IMR-90 (cell line): ENCODE measurements around the gene ACIN1. TPM values are rescaled to one million over a fixed set of nuclear protein-coding genes. Genes with fewer than 3 reads are reported as not detected.

Experiments used
- ATAC-seq: fragments of 200-7000 bp; cut with Tn5 transposase; 2 replicates; pipeline ENCODE4 v1.9.1; 2020; ENCODE audit warnings: low read depth, mild to moderate bottlenecking, moderate library complexity
- BruUV-seq: library from RNA; stranded (reverse); fragments of 400-500 nt; replicated peaks from 2 replicates; lab custom pipeline; 2021; lab: Mats Ljungman, UMichigan
- CTCF ChIA-PET: fragments of 300-600 bp; formaldehyde crosslinking; extraction: SDS; loops from one replicate; lab custom pipeline; 2021; ENCODE audit warnings: antibody characterized with exemption; lab: Yijun Ruan, JAX
- POLR2A ChIA-PET: fragments of 300-600 bp; sonication (Branson Sonifier 250); formaldehyde crosslinking; loops from one replicate; lab custom pipeline; 2022; ENCODE audit warnings: antibody characterized with exemption; ENCODE audit not compliant: unreplicated experiment; lab: Charles Lee
- DNase-seq: peaks from one replicate; pipeline ENCODE4 v3.0.0; 2013
- H2AFZ ChIP-seq: replicated peaks from 2 replicates; pipeline ENCODE3; 2013; ENCODE audit warnings: low read length, mild to moderate bottlenecking; ENCODE audit not compliant: poor library complexity
- H2AK5ac ChIP-seq: 2 replicates; pipeline ENCODE4 v1.6.1; 2013; ENCODE audit warnings: low read depth, low read length, inconsistent platforms
- H2AK9ac ChIP-seq: replicated peaks from 2 replicates; pipeline ENCODE3; 2013; ENCODE audit warnings: mild to moderate bottlenecking, low read depth, low read length, moderate library complexity; ENCODE audit not compliant: poor library complexity
- H2BK120ac ChIP-seq: 2 replicates; pipeline ENCODE4 v1.6.1; 2013; ENCODE audit warnings: low read depth, low read length, inconsistent platforms
- H2BK15ac ChIP-seq: 3 replicates; pipeline ENCODE4 v1.6.1; 2013; ENCODE audit warnings: low read depth, low read length, inconsistent platforms
- H2BK20ac ChIP-seq: 2 replicates; pipeline ENCODE4 v1.6.1; 2013; ENCODE audit warnings: low read depth, mild to moderate bottlenecking, inconsistent platforms, low read length, moderate library complexity
- H2BK5ac ChIP-seq: 2 replicates; pipeline ENCODE4 v1.6.1; 2013; ENCODE audit warnings: mild to moderate bottlenecking, low read depth, low read length, inconsistent platforms; ENCODE audit not compliant: poor library complexity, severe bottlenecking
- H3K14ac ChIP-seq: replicated peaks from 2 replicates; pipeline ENCODE4 v1.6.1; 2013; ENCODE audit warnings: low read depth, low read length, inconsistent platforms
- H3K18ac ChIP-seq: 2 replicates; pipeline ENCODE4 v1.6.1; 2013; ENCODE audit warnings: low read depth, low read length, control low read depth
- H3K23ac ChIP-seq: 2 replicates; pipeline ENCODE4 v1.6.1; 2013; ENCODE audit warnings: low read depth, low read length, inconsistent platforms
- H3K27ac ChIP-seq: 2 replicates; pipeline ENCODE4 v1.5.1; 2013; ENCODE audit warnings: mild to moderate bottlenecking, control low read depth, low read length; ENCODE audit not compliant: insufficient read depth
- H3K27me3 ChIP-seq: 2 replicates; pipeline ENCODE4 v1.6.1; 2013; ENCODE audit warnings: low read length; ENCODE audit not compliant: control insufficient read depth, insufficient read depth
- H3K36me3 ChIP-seq: 2 replicates; pipeline ENCODE4 v1.6.1; 2013; ENCODE audit warnings: low read length, mixed read lengths; ENCODE audit not compliant: control insufficient read depth, insufficient read depth
- H3K4ac ChIP-seq: 2 replicates; pipeline ENCODE4 v1.6.1; 2013; ENCODE audit warnings: low read depth, low read length, inconsistent platforms
- H3K4me1 ChIP-seq: 2 replicates; pipeline ENCODE4 v1.6.1; 2013; ENCODE audit warnings: low read length, mixed read lengths; ENCODE audit not compliant: control insufficient read depth, insufficient read depth
- H3K4me2 ChIP-seq: 2 replicates; pipeline ENCODE4 v1.6.1; 2013; ENCODE audit warnings: low read depth, mild to moderate bottlenecking, control low read depth, low read length, moderate library complexity
- H3K4me3 ChIP-seq: 2 replicates; pipeline ENCODE4 v1.5.1; 2013; ENCODE audit warnings: low read depth, mild to moderate bottlenecking, control low read depth, low read length, moderate library complexity; ENCODE audit not compliant: insufficient read depth
- H3K56ac ChIP-seq: 2 replicates; pipeline ENCODE4 v1.6.1; 2013; ENCODE audit warnings: low read length, inconsistent platforms; ENCODE audit not compliant: insufficient read depth; ENCODE audit errors: extremely low read depth
- H3K79me1 ChIP-seq, 2 experiments: 2 replicates each; pipeline ENCODE4 v1.6.1; 2013; ENCODE audit warnings: low read length in 2 of 2, inconsistent platforms in 1 of 2, low read depth in 1 of 2
- H3K9ac ChIP-seq: 2 replicates; pipeline ENCODE4 v1.6.1; 2013; ENCODE audit warnings: low read depth, low read length, control low read depth
- H3K9me1 ChIP-seq: 2 replicates; pipeline ENCODE4 v1.6.1; 2013; ENCODE audit warnings: low read length, inconsistent platforms; ENCODE audit not compliant: insufficient read depth
- H3K9me3 ChIP-seq: 2 replicates; pipeline ENCODE4 v1.6.1; 2013; ENCODE audit warnings: low read length; ENCODE audit not compliant: control insufficient read depth, insufficient read depth
- H4K20me1 ChIP-seq: 2 replicates; pipeline ENCODE4 v1.6.1; 2013; ENCODE audit warnings: low read length, inconsistent platforms; ENCODE audit not compliant: insufficient read depth
- H4K5ac ChIP-seq: 2 replicates; pipeline ENCODE4 v1.6.1; 2013; ENCODE audit warnings: mild to moderate bottlenecking, low read depth, low read length, control low read depth
- H4K8ac ChIP-seq, 2 experiments: 2 replicates each; pipeline ENCODE4 v1.6.1; 2013; ENCODE audit warnings: low read depth in 2 of 2, low read length in 2 of 2, control low read depth in 1 of 2, inconsistent platforms in 1 of 2
- H4K91ac ChIP-seq: 2 replicates; pipeline ENCODE4 v1.6.1; 2013; ENCODE audit warnings: low read depth, low read length, inconsistent platforms; ENCODE audit not compliant: insufficient read depth
- BHLHE40 ChIP-seq: fragments of 150-350 bp; IDR thresholded peaks from 2 replicates; pipeline ENCODE4 v1.6.1; 2016; ENCODE audit warnings: mild to moderate bottlenecking, low read depth, low read length
- CHD1 ChIP-seq: IDR thresholded peaks from 2 replicates; pipeline ENCODE4 v1.6.1; 2012; ENCODE audit warnings: low read depth, low read length, improper control_type of control experiment
- CTCF ChIP-seq: conservative IDR thresholded peaks from 2 replicates; pipeline ENCODE4 v1.5.1; 2012; ENCODE audit warnings: mild to moderate bottlenecking, low read depth, low read length, improper control_type of control experiment
- ELK1 ChIP-seq: fragments of 150-350 bp; IDR thresholded peaks from 2 replicates; pipeline ENCODE4 v1.6.1; 2016; ENCODE audit warnings: low read depth, mild to moderate bottlenecking, low read length, moderate library complexity, borderline replicate concordance
- MXI1 ChIP-seq: IDR thresholded peaks from 2 replicates; pipeline ENCODE4 v1.6.1; 2012; ENCODE audit warnings: low read depth, mild to moderate bottlenecking, low read length, moderate library complexity, borderline replicate concordance
- RAD21 ChIP-seq: IDR thresholded peaks from 2 replicates; pipeline ENCODE4 v1.6.1; 2012; ENCODE audit warnings: low read length, improper control_type of control experiment
- SMC3 ChIP-seq: fragments of 150-350 bp; IDR thresholded peaks from 2 replicates; pipeline ENCODE4 v1.6.1; 2016; ENCODE audit warnings: low read depth, mild to moderate bottlenecking, antibody characterized with exemption, low read length, moderate library complexity
- USF2 ChIP-seq: fragments of 150-350 bp; IDR thresholded peaks from 2 replicates; pipeline ENCODE4 v1.6.1; 2017; ENCODE audit warnings: mild to moderate bottlenecking, antibody characterized with exemption, low read length, low read depth
- WGBS, 2 experiments: methylation state at CpG; one replicate each; pipeline versions ENCODE4 v1.1.5 to v1.1.7; 2013; ENCODE audit warnings: missing lambda C conversion rate in 2 of 2; ENCODE audit not compliant: insufficient read length in 1 of 2; ENCODE audit errors: extremely low coverage in 2 of 2; 5-methylcytosine and 5-hydroxymethylcytosine counted together
- dilution Hi-C: fragments of 300-500 bp; cut with HindIII; formaldehyde crosslinking; loops from one replicate; pipeline ENCODE4 v1.14.3; 2018; ENCODE audit warnings: low sequenced_read_pairs; ENCODE audit not compliant: unreplicated experiment
- in situ Hi-C: fragments of 300-500 bp; cut with MboI; formaldehyde crosslinking; loops from 3 replicates; pipeline ENCODE4 v1.14.3; 2019; ENCODE audit warnings: low sequenced_read_pairs, inconsistent platforms, mixed read lengths
- intact Hi-C: fragments of 100-400 bp; cut with micrococcal nuclease; formaldehyde crosslinking; loops from 2 replicates; pipeline ENCODE4 v1.10.0; 2022
- polyA plus RNA-seq, 3 experiments: library from polyadenylated mRNA; depleted of rRNA; stranded (reverse); fragments of >200 nt; gene quantifications; 2 replicates each; pipeline ENCODE4 v1.2.3, GENCODE V29; 2012; ENCODE audit warnings: low replicate concordance in 1 of 3
- total RNA-seq: library from RNA; depleted of rRNA; stranded (reverse); fragments of >200 nt; gene quantifications from 2 replicates; pipeline ENCODE4 v1.2.3, GENCODE V29; 2012

ACIN1 gene
- total and polyA plus RNA-seq, 2 of the 4 experiments (the other 2 are of a cell fraction): 73.8 to 185 TPM

- no peak overlapping the region for H4K91ac ChIP-seq
- dilution Hi-C loops: no loop called here
- BruUV-seq: no TSS peak
These were observed 30.1 kb upstream of the ACIN1 start for GRCh38 chr14:23125011-23125410.

More at GRCh38 chr14:23125011-23125410, 30.1 kb upstream of the ACIN1 start:
- Histone ChIP-seq H3K56ac (no peak overlapping the region), H3K36me3 (no peaks in the 10 kb centered on the region), H3K9ac (no peak overlapping the region), H2AK5ac (no peak overlapping the region), H4K20me1 (no peaks in the 10 kb centered on the region), H2BK120ac (no peak overlapping the region), H3K4ac (no peak overlapping the region), H3K23ac (no peak overlapping the region), H3K27ac (no peak overlapping the region), H3K9me1 (no peaks in the 10 kb centered on the region), H4K8ac (no peak overlapping the region), H3K18ac (no peak overlapping the region), H3K79me1 (no peaks in the 10 kb centered on the region), H4K5ac (no peak overlapping the region), H2BK5ac (no peak overlapping the region), H3K4me2 (no peak overlapping the region), H2BK15ac (no peak overlapping the region), H2AFZ (no peak overlapping the region), H3K4me3 (no peak overlapping the region), H2BK20ac (no peak overlapping the region), H2AK9ac (no peak overlapping the region), H3K4me1 (0 out of 2 replicates have a peak, but pooled peaks cover 3% of the 10 kb centered on the region), H3K27me3 (peaks cover 19% of the 10 kb centered on the region), H3K14ac (no peak overlapping the region), H3K9me3 (no peaks in the 10 kb centered on the region)
- in situ Hi-C loops (loop anchor here (5.0 kb wide), 1 partner anchor 57 kb away; the partner anchor contains the start of gene SLC7A8), intact Hi-C loops (no loop called here)
- TF ChIP-seq CTCF (no peak), SMC3 (no peak), RAD21 (no peak), CHD1 (no peak), USF2 (no peak), BHLHE40 (no peak), MXI1 (no peak), ELK1 (no peak)
- no peak for ATAC-seq
- CTCF ChIA-PET: interaction anchor here (0.9 kb wide), 2 partner anchors 59 to 62 kb away, joined by 3 to 4 read pairs; partner anchors contain the start of gene SLC7A8
- no peak for DNase-seq
- 100% methylated on average over 1 of the region's 3 CpGs; no CpG with 5 or more reads in 1 of the 2 experiments for WGBS, 2 experiments
- POLR2A ChIA-PET: no interaction called here
